Keratinocyte (primary cell): ENCODE data around the gene STRN4. TPM values are rescaled to one million over a fixed set of nuclear protein-coding genes. Genes with fewer than 3 reads are reported as not detected.

Source experiments
- DNase-seq: peaks from one replicate; pipeline ENCODE4 v3.0.0-alpha.2; 2011; ENCODE audit warnings: low read depth, missing footprints, low spot score
- FAIRE-seq: peaks from 2 replicates; lab custom pipeline; 2011; peaks lifted over from hg19 to GRCh38; lab: Jason Lieb, UNC
- H2AFZ ChIP-seq: 2 replicates; pipeline ENCODE4 v1.6.0; 2012; ENCODE audit warnings: low read length, control low read depth, inconsistent platforms; ENCODE audit not compliant: control insufficient read depth
- H3K27ac ChIP-seq: 2 replicates; pipeline ENCODE4 v1.5.1; 2011; ENCODE audit warnings: low read length; ENCODE audit not compliant: control insufficient read depth, insufficient read depth
- H3K27me3 ChIP-seq: 3 replicates; pipeline ENCODE4 v1.6.0; 2011; ENCODE audit warnings: low read length; ENCODE audit not compliant: control insufficient read depth, insufficient read depth; ENCODE audit errors: extremely low read depth
- H3K36me3 ChIP-seq, 2 experiments: 2 replicates in 1 of 2; 3 replicates in 1 of 2; pipeline ENCODE4 v1.5.1; 2011; ENCODE audit warnings: low read length in 2 of 2, mild to moderate bottlenecking in 1 of 2; ENCODE audit not compliant: control insufficient read depth in 2 of 2, insufficient read depth in 2 of 2; ENCODE audit errors: extremely low read depth in 1 of 2
- H3K4me1 ChIP-seq: 3 replicates; pipeline ENCODE4 v1.5.1; 2011; ENCODE audit warnings: low read length; ENCODE audit not compliant: control insufficient read depth, insufficient read depth; ENCODE audit errors: extremely low read depth
- H3K4me2 ChIP-seq: 3 replicates; pipeline ENCODE4 v1.6.0; 2011; ENCODE audit warnings: low read depth, low read length; ENCODE audit not compliant: control insufficient read depth, insufficient read depth; ENCODE audit errors: extremely low read depth
- H3K4me3 ChIP-seq, 3 experiments: fragments of 200-600 bp in 1 of 3; sonication (generic) in 1 of 3; 2 replicates in 2 of 3; 3 replicates in 1 of 3; pipeline ENCODE4 v1.5.1; 2011 to 2016; ENCODE audit warnings: low read length in 3 of 3, mild to moderate bottlenecking in 3 of 3, control low read depth in 2 of 3, inconsistent platforms in 1 of 3, low read depth in 1 of 3, mixed read lengths in 1 of 3, mixed run types in 1 of 3, moderate library complexity in 1 of 3; ENCODE audit not compliant: control insufficient read depth in 2 of 3, insufficient read depth in 2 of 3; ENCODE audit errors: extremely low read depth in 1 of 3
- H3K79me2 ChIP-seq: 2 replicates; pipeline ENCODE4 v1.6.0; 2012; ENCODE audit warnings: low read length; ENCODE audit not compliant: control insufficient read depth, insufficient read depth
- H3K9ac ChIP-seq: 3 replicates; pipeline ENCODE4 v1.6.0; 2011; ENCODE audit warnings: low read length; ENCODE audit not compliant: control insufficient read depth, insufficient read depth; ENCODE audit errors: extremely low read depth
- H3K9me1 ChIP-seq: 3 replicates; pipeline ENCODE4 v1.6.0; 2011; ENCODE audit warnings: low read length; ENCODE audit not compliant: control insufficient read depth, insufficient read depth; ENCODE audit errors: extremely low read depth
- H3K9me3 ChIP-seq: 2 replicates; pipeline ENCODE4 v1.5.1; 2012; ENCODE audit warnings: low read depth, low read length; ENCODE audit not compliant: control insufficient read depth
- H4K20me1 ChIP-seq: 3 replicates; pipeline ENCODE4 v1.6.0; 2011; ENCODE audit warnings: low read length; ENCODE audit not compliant: control insufficient read depth, insufficient read depth; ENCODE audit errors: extremely low read depth
- EZH2 ChIP-seq: IDR thresholded peaks from one replicate; pipeline ENCODE4 v1.6.1; 2012; ENCODE audit warnings: inconsistent platforms, mild to moderate bottlenecking, low read length, moderate library complexity
- dilution Hi-C: fragments of 300-500 bp; cut with MboI; formaldehyde crosslinking; loops from one replicate; pipeline ENCODE4 v1.7.0; 2020; ENCODE audit warnings: low sequenced_read_pairs; ENCODE audit not compliant: extremely low pct_ligation_motif_present
- polyA plus RNA-seq, 5 experiments: library from polyadenylated mRNA; depleted of rRNA in 3 of 5; stranded (reverse) in 3 of 5; stranded (forward) in 1 of 5; unstranded in 1 of 5; fragments of >200 nt; gene quantifications; 1 replicate in 1 of 5; 2 replicates in 3 of 5; 3 replicates in 1 of 5; pipeline versions ENCODE4 v1.2.1 to v1.2.3, GENCODE V29; 2011 to 2012; ENCODE audit warnings: missing spikeins in 2 of 5, low read depth in 1 of 5, low replicate concordance in 1 of 5
- TF ChIP-seq, protein P1 (sequence below), 3 experiments: IDR thresholded peaks in 1 of 3; conservative IDR thresholded peaks in 1 of 3; optimal IDR thresholded peaks in 1 of 3; 2 replicates in 2 of 3; 3 replicates in 1 of 3; pipeline versions ENCODE3 to v1.5.1; 2011; ENCODE audit warnings: low read length in 3 of 3, mild to moderate bottlenecking in 3 of 3, moderate library complexity in 2 of 3, control low read depth in 1 of 3, inconsistent platforms in 1 of 3; ENCODE audit not compliant: insufficient read depth in 2 of 3; ENCODE audit errors: extremely low read depth in 1 of 3

Gene STRN4
- polyA plus RNA-seq, 1 donor (not counting 4 experiments of a cell fraction or from before 2014, with no cell fraction given) = 37.3 TPM

- FAIRE-seq = no peak
- H3K27ac ChIP-seq = no peak overlapping the region
Measured at GRCh38 chr19:46755853-46756543, 9.7 kb upstream of the STRN4 start.

GRCh38 chr19:46755077-46755852 lies 9.0 kb upstream of the STRN4 start:
- Histone ChIP-seq H3K4me1 (peaks cover 8% of the 10 kb centered on the region), H2AFZ (no peak overlapping the region), H3K9ac (no peak overlapping the region), H3K79me2 (no peaks in the 10 kb centered on the region), H3K4me3 (no peak overlapping the region), H3K27me3 (no peaks in the 10 kb centered on the region), H3K4me2 (no peak overlapping the region), H3K9me3 (no peaks in the 10 kb centered on the region), H3K27ac (no peak overlapping the region), H4K20me1 (no peaks in the 10 kb centered on the region), H3K9me1 (no peaks in the 10 kb centered on the region), H3K36me3 (peaks cover 4 to 5% of the 10 kb centered on the region in 2 experiments)
- dilution Hi-C loops = no loop called here
- DNase-seq = no peak
- TF ChIP-seq EZH2 = no peak
- TF ChIP-seq, protein P1, sequence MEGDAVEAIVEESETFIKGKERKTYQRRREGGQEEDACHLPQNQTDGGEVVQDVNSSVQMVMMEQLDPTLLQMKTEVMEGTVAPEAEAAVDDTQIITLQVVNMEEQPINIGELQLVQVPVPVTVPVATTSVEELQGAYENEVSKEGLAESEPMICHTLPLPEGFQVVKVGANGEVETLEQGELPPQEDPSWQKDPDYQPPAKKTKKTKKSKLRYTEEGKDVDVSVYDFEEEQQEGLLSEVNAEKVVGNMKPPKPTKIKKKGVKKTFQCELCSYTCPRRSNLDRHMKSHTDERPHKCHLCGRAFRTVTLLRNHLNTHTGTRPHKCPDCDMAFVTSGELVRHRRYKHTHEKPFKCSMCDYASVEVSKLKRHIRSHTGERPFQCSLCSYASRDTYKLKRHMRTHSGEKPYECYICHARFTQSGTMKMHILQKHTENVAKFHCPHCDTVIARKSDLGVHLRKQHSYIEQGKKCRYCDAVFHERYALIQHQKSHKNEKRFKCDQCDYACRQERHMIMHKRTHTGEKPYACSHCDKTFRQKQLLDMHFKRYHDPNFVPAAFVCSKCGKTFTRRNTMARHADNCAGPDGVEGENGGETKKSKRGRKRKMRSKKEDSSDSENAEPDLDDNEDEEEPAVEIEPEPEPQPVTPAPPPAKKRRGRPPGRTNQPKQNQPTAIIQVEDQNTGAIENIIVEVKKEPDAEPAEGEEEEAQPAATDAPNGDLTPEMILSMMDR (optimal IDR thresholded peaks at IDR 0.05 in 1 of 3, IDR thresholded peaks at IDR 0.05 in 1 of 3, conservative IDR thresholded peaks at IDR 0.05 in 1 of 3; ENCODE audit: extremely low read depth in 1 of 3, insufficient read depth in 2 of 3, low read length in 3 of 3) = no peak
- FAIRE-seq = no peak

More at GRCh38 chr19:46755853-46756543, 9.7 kb upstream of the STRN4 start:
- dilution Hi-C loops = no loop called here
- no peak overlapping the region for H2AFZ ChIP-seq
- no peak for DNase-seq
- H4K20me1 ChIP-seq = no peaks in the 10 kb centered on the region
- no peak overlapping the region for H3K9ac ChIP-seq
- no peaks in the 10 kb centered on the region for H3K79me2 ChIP-seq
- no peak overlapping the region for H3K4me2 ChIP-seq
- no peaks in the 10 kb centered on the region for H3K9me1 ChIP-seq
- TF ChIP-seq, protein P1 (optimal IDR thresholded peaks at IDR 0.05 in 1 of 3, IDR thresholded peaks at IDR 0.05 in 1 of 3, conservative IDR thresholded peaks at IDR 0.05 in 1 of 3; ENCODE audit: extremely low read depth in 1 of 3, insufficient read depth in 2 of 3, low read length in 3 of 3) = no peak
- no peak for TF ChIP-seq EZH2
- H3K9me3 ChIP-seq = no peaks in the 10 kb centered on the region
- H3K4me3 ChIP-seq = no peak overlapping the region
- peaks cover 12% of the 10 kb centered on the region for H3K4me1 ChIP-seq
- H3K27me3 ChIP-seq = no peaks in the 10 kb centered on the region
- H3K36me3 ChIP-seq = peaks cover 4 to 5% of the 10 kb centered on the region in 2 experiments
